MG63 (cell line): ENCODE measurements around the gene SORCS2. TPM values are rescaled to one million over a fixed set of nuclear protein-coding genes. Genes with fewer than 3 reads are reported as not detected.

Experiments
- DNase-seq: peaks from one replicate; pipeline ENCODE4 v3.0.0-alpha.2; 2020
- H3K27me3 ChIP-seq: fragments of 250-450 bp; sonication (Bioruptor Pico); 2 replicates; pipeline ENCODE4 v1.5.1; 2020; ENCODE audit warnings: mild to moderate bottlenecking, moderate library complexity
- H3K36me3 ChIP-seq: fragments of 250-450 bp; sonication (Bioruptor Pico); 2 replicates; pipeline ENCODE4 v1.5.1; 2020; ENCODE audit warnings: mild to moderate bottlenecking, moderate library complexity
- H3K4me3 ChIP-seq: fragments of 250-450 bp; sonication (Bioruptor Pico); 2 replicates; pipeline ENCODE4 v1.5.1; 2020; ENCODE audit warnings: mild to moderate bottlenecking, moderate library complexity
- H3K9me3 ChIP-seq: fragments of 250-450 bp; sonication (Bioruptor Pico); 2 replicates; pipeline ENCODE4 v1.5.1; 2020; ENCODE audit warnings: mild to moderate bottlenecking, moderate library complexity
- total RNA-seq: library from RNA; depleted of rRNA; stranded (reverse); fragments of >200 nt; shearing (Covaris generic); gene quantifications from 2 replicates; pipeline ENCODE4 v1.2.3, GENCODE V29; 2014; ENCODE audit warnings: low replicate concordance

SORCS2 gene
- total RNA-seq, 1 experiment from 2014 or later = 1.5 TPM

DNA sequence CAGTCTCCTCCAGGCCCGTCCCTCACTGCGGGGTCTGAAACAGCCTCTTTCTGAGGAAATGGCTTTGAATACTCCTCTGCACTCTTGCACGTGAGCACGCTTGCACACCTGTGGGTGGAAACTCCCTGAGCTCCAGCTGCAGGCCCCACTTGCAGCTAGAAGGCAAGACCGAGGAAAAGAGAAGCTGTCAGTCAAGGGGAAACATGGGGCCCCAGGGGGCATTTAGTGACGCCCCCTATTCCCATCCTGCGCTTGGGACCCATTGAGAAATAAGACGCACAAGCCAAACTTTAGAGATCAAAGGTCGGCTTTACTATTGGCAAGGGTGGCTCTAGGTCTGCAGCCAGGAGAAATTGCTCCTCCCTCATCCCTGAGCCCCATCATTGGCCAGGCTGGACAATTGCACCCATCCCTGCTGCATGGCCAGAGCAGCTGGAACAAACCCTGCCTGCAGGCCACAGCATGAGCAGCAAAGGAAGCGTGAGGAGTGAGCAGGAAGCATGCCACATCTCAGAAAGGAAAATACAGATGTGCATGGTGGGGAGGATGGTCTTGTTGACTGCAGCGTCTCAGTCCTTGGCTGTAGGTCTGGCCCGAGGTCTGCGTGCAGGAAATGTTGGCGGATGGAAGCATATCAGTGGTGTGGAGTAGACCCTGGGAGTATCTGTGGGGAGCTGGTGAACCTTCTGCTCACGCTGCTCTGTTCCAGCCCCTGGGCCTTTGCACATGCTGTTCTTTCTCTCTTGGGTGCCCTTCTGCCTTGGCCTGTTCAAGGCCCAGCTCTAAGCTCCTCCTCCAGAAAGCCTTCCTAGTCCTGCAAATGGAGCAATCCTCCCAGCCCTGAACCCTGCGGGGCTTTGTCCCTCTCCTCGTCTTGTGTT, 148.5 kb downstream of the SORCS2 start:
- no peaks in the 10 kb centered on the region for H3K36me3 ChIP-seq
- H3K9me3 ChIP-seq = no peaks in the 10 kb centered on the region
- H3K4me3 ChIP-seq = no peak overlapping the region
- DNase-seq = no peak
- no peaks in the 10 kb centered on the region for H3K27me3 ChIP-seq

DNA sequence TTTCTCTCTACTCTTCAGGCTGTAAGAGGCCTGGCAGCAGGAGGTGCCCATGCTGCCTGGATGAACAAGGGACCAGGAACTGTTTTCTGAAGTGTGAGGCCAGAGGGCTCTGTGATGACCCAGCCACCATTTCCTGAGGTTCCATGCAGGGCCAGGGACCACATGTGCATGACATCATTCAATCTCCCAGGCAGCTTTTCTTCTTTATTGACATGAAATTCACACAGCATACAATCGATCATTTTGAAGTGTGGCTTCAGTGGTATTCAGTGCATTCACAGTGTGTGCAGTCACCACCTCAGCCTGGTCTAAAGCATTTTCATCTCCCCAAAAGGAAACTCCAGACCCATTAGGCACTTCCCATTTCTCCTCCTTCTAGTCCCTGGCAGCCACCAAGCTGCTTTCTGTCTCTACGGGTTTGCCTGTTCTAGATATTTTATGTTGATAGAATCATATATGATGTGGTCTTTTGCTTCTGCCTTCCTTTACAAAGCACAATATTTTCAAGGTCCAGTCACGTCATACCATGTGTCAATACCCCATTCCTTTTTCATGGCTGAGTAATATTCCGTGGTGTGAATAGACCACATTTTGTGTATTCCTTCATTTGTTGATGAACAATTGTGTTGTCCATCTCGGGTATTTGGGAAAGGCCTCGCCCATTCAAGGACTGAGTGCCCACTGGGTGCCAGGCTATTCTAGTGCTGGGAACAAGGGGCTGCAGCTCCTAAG, 149.3 kb downstream of the SORCS2 start:
- Histone ChIP-seq H3K27me3 (no peaks in the 10 kb centered on the region), H3K9me3 (no peaks in the 10 kb centered on the region; the same call in 1 of the 2 replicates), H3K4me3 (no peak overlapping the region), H3K36me3 (no peaks in the 10 kb centered on the region)
- DNase-seq = no peak

DNA sequence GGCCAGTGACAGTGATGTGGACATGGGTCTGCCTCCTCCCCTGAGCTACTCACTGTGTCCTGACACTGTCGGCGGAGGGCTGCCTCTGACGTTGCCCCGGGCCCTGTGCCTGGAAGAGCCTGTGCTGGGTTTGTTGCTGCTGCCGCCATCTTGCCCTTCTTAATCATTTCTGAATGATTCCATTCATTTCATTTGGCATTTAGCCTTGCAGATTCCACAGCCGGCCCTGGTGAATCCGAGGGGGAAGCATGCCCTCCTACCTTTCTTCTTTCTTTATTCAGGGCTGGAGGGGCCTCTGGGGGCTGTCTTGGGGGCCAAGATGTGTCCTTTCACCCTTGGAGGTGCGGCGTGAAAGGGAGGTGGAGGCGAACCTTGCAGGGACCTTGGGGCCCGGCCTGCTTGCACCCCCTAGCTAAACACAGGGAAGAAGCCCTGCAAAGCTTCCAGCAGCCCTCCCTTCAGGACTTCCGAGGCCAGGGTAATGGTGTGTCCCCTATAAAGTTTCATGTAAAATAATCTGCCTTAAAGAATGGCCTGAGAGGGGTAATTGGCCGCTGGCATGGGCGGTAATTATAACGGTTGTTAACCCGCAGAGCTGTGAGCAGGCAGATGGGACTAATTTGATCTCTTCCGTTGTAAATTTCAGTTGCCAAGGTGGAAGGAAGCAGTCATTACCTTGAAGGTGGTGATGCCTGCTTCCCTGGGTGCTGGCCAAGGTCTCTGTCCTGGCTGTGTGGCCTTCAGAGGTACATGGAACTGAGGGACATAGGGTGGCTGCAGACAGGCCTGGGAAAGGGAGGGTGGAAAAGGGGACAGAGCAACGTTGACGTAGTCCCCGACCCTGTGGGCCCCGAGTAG, 150.1 kb downstream of the SORCS2 start:
- H3K9me3 ChIP-seq = no peaks in the 10 kb centered on the region; the same call in 1 of the 2 replicates
- DNase-seq = no peak
- no peaks in the 10 kb centered on the region for H3K36me3 ChIP-seq
- no peaks in the 10 kb centered on the region for H3K27me3 ChIP-seq
- H3K4me3 ChIP-seq = no peak overlapping the region

DNA sequence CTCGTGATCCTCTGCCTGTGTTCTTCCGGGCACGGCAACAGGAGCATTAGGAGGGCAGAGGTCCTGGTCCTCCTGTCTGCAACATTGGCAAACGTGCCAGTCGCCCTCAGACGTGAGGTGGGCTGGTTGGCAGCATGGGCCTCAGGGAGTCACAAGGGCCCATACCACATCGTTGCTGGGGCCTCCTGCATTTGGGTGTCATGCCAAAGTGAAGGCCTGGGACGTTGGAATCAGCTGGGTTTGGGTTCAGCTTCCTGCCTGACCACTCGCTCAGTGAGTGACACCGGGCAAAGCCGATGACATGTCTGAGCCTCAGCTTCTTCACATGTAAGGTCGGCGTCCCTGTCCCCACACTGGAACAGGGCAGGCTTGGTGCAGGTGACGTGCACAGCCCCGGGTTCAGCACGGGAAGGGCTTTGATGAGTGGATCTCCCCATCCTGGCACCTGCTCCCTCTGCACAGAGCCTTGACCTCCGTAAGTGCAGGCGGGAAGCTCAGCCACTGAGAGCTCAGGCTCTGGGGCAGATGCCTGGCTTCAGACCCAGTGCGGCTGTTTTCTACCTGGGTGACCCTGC, 150.8 kb downstream of the SORCS2 start:
- Histone ChIP-seq H3K9me3 (no peaks in the 10 kb centered on the region; the same call in 1 of the 2 replicates), H3K4me3 (no peak overlapping the region), H3K36me3 (no peaks in the 10 kb centered on the region), H3K27me3 (no peaks in the 10 kb centered on the region)
- no peak for DNase-seq

DNA sequence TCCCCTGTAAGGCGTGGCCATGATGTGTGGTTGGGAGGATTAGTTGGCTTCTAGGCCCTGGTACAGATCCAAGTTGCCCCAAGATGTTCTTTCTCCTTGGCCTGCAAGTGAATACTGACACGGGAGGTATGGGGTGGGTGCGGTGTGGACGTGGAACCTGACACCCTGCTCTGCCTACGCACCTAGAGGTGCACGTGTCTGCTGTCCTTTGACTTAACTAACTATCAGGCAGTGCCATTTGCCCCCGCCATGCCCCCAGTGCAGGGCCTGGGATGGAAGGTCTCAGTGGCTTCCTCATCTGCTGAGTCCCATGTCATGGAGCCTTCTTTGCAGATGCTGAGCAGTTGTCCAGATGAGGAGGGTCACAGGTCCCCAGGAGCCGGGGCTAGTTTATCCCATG, 151.6 kb downstream of the SORCS2 start:
- DNase-seq = no peak
- Histone ChIP-seq H3K36me3 (no peaks in the 10 kb centered on the region), H3K9me3 (no peaks in the 10 kb centered on the region; the same call in 1 of the 2 replicates), H3K4me3 (no peak overlapping the region), H3K27me3 (no peaks in the 10 kb centered on the region)

DNA sequence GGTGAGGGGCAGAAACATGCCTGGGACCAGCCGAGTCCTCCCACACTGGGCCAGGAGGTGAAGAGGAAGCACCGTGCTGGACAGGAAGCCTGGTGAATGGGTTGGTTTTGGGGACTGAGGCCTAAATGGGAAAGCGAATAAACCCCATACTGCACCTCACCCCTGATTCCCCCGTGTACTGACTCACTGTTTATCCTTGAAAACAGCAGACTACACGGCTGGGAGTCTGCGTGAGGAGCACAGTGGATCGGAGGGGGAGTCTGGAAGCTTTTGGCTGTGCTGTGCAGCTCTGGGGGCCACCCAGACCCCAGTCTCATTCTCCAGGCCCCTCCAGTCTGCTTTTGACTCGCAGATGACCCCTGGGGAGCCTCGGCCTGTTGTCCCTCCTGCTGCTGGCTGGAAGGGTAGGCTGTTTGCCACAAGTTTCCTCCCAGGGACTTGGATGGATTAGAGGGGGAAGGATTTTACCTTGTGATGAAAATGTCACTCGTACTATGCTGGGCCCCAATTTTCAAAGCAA, 152.4 kb downstream of the SORCS2 start:
- DNase-seq = no peak
- no peaks in the 10 kb centered on the region for H3K27me3 ChIP-seq
- no peaks in the 10 kb centered on the region; the same call in 1 of the 2 replicates for H3K9me3 ChIP-seq
- no peaks in the 10 kb centered on the region for H3K36me3 ChIP-seq
- no peak overlapping the region for H3K4me3 ChIP-seq

DNA sequence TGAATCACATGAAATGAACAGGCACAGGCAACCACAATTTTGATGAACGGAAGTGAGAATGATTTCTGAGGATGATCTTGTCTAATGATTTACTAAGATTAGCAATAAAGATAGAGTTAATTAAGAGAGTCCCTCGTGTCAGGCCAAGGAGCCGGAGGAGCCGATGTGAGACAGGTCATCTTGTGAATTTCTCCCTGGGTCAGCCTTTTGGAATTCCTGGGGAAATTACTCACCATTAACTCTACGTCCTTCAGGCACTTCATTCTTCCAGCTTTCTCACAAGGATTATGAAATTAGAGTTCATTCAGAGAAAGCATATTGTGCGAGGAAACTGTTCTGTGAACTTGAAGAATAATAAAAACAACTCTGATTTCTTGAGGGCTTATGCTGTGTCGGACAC, 155.6 kb downstream of the SORCS2 start:
- no peaks in the 10 kb centered on the region; the same call in 1 of the 2 replicates for H3K9me3 ChIP-seq
- H3K27me3 ChIP-seq = no peaks in the 10 kb centered on the region
- H3K36me3 ChIP-seq = no peaks in the 10 kb centered on the region
- no peak overlapping the region for H3K4me3 ChIP-seq
- DNase-seq = no peak

DNA sequence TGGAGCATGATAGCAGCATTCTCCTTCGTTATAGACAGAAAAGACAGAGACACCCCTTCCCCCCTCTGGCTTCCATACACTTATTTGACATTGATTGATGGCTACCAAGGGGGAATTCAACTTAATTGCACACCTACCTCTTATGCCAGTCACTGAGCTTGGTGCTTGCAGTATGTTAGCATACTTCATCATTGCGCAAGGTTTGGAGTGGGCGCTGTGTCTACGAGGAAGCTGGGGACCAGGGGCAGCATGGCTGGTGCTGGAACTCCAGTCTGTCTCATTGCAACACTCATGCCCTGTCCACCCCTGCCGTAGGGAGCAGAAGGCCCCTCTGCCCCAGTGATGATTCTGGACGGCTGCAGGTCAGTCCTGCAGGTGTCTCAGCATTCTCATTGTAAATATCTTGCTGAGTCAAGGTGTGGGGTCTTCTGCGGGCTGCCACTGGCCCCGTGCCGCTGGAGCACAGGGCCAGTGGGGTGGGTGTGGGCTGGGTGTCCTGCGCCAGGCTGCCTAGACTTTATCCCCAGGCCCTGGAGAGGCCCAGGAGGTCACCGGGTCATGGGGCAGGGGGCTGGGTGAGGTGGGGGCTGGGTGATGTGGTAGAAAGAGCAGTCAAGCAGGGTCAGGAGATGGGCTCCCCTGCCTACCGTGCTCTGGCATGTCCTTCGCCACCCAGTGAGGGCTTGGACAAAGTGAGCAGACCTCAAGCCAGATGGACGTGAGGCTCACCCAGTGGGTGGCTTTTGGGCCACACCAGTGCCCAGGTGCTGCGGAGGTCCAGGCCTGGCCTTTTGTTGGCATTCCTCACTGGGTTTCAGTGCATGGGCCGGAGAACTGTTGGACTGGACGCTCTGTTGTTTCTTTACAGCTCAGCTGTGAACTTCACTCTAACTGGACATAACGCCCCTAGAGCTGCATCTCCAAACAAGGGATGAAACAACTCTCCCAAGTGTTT, 156.9 kb downstream of the SORCS2 start:
- Histone ChIP-seq H3K36me3 (no peaks in the 10 kb centered on the region), H3K9me3 (no peaks in the 10 kb centered on the region; the same call in 1 of the 2 replicates), H3K27me3 (no peaks in the 10 kb centered on the region), H3K4me3 (no peak overlapping the region)
- DNase-seq = no peak

DNA sequence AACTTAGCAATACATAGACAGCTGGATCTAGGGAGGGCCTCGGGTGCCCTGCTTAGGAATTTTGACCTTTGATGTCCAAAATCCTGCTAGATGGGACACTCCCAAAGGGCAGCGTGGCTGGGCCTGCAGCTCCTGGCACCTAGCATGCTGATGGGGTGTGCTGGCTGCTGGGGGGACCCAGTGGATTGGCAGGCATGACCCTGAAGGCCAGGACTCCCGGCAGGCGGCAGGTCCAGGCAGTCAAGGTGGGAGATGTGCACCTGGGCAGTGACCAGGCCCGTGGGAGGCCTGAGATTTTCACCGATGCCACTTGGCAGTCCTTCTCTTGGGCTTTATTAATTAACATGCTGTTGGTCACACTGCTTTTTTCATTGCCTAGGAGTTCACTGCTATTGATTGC, 158.1 kb downstream of the SORCS2 start:
- H3K9me3 ChIP-seq = no peaks in the 10 kb centered on the region; the same call in 1 of the 2 replicates
- DNase-seq = no peak
- H3K27me3 ChIP-seq = no peaks in the 10 kb centered on the region
- H3K4me3 ChIP-seq = no peak overlapping the region
- H3K36me3 ChIP-seq = no peaks in the 10 kb centered on the region

DNA sequence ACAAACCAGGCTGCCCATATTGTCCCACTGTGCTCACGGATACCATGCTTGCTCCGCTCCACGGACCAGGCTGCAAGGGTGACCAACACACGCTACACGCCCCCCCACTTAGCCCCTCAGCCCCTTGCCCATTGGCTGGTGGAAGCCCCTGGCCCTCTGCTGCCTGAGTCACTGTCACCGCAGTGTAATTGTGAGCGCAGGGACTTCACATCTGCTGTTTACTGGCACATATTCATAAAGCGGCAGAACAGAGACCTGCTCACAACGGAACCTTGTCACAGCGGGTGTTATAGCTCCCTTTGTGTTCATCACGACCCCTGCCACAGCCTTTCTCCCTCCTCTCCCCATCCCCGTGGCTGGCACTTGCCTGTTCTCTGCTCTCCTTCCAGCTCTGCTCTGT, 158.7 kb downstream of the SORCS2 start:
- H3K9me3 ChIP-seq = no peaks in the 10 kb centered on the region; the same call in 1 of the 2 replicates
- no peak overlapping the region for H3K4me3 ChIP-seq
- DNase-seq = no peak
- no peaks in the 10 kb centered on the region for H3K36me3 ChIP-seq
- no peaks in the 10 kb centered on the region for H3K27me3 ChIP-seq

DNA sequence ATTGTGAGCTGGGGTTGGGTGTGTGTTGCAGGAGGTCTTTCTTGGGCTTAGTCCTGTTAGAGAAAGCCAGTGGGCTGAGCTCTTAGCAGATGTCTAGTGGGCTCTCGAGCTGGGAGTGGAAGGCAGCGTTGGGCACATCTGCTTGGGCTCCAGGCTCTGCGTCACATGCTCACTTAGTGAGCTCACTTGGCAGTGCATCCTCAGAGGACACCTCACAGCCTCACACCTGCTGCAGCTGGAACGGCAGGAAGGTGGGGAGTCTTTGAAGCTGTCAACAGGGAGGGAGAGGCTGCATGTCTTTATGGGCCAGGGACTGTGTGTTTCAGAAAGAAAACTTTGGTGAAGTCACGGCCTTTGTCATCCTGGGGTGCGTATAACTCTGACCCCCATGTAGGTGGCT, 160.1 kb downstream of the SORCS2 start:
- Histone ChIP-seq H3K36me3 (no peaks in the 10 kb centered on the region), H3K27me3 (no peaks in the 10 kb centered on the region), H3K4me3 (no peak overlapping the region), H3K9me3 (no peaks in the 10 kb centered on the region)
- DNase-seq = no peak

DNA sequence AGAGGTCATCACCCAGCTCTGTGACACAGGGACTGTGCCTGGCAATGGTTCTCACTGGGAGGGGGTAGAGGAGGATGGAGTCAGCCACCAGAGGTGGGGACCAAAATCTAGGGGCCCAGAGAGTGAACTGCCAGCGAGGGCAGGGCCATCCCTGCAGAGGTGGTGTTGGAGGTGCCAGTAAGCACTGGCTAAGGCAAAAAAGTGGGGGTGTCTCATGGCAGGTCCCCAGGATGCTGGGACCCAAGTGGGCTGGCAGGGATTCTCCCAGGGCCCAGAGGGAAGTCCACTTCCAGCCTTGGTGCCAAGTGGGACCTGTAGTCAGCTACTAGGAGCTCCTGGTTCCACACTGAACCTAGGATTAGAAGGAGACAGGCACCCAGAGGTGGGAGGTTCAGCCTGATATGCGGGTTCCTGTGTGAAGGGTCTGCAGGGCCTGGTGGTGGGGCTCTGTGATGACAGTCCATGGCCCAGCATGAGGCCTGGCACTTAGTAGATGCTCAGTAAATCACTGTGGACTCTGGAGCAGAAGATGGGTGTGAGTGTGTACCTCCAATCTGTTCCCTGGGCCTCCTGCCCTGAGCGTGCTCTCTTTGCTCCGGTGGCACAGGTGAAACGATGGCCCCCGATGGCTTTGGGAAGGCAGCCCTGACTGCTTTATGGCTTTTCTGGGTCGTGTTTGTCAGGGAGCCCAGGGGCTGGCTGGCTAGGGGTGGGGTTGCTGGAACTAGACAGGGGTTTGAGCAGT, 160.9 kb downstream of the SORCS2 start:
- DNase-seq = no peak
- Histone ChIP-seq H3K9me3 (no peaks in the 10 kb centered on the region), H3K4me3 (no peak overlapping the region), H3K27me3 (no peaks in the 10 kb centered on the region), H3K36me3 (no peaks in the 10 kb centered on the region)

DNA sequence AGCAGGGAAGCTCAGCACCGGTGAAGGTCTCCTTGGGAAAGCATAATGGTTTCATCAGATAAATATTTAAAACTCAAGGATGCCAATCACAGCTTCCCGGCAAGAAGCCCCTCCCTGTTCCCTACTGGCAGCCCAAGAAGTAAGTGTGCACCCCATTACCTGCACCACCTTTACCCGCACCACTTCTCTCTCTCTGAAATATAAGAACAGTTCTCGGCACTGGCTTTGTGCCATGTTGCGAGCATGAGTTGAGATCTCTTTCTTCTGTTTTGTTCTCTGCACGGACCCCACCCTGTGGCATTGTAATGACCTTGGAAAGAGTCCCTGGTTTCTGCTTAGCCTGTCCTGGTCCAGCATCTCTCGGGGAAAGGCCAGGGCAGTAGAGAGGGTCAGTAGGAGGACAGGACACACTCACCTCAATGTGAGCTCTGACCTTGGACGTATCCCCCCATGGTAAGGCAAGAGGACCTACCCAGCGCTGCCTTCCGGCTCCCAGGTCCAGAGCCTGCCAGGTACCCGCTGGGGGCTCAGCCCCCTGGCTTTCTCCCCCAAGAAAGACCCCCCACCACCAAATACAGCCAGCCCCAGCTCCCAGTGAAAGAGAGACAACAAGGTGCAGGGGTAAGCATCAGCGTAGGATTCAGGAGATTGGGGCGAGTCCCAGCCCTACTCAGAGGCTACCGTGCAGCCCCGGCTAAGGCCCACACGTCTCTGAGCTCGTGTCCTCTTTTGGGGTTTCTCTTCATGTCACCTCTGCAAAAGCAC, 161.7 kb downstream of the SORCS2 start:
- no peaks in the 10 kb centered on the region for H3K36me3 ChIP-seq
- H3K4me3 ChIP-seq = no peak overlapping the region
- no peaks in the 10 kb centered on the region for H3K27me3 ChIP-seq
- DNase-seq = no peak
- H3K9me3 ChIP-seq = no peaks in the 10 kb centered on the region

DNA sequence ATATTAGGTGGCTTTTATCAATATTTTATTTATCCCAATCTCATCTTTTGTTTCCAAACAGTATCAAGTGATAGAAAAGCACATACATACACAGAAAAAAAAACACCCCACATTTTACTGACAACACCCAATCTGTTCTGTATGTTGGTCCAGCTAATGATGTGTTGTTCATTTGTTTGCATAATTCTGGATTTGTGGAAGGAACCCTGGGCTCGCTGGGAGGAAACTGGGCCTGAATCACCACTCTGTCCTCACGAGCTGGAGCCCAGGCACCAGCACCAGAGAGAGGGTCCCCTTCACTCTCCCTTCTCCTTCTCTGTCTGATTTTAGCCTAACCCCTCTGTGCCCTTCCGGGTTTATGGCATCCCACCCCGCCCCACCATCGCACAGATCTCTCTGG, 162.6 kb downstream of the SORCS2 start:
- DNase-seq = peak; percentile 17
- Histone ChIP-seq H3K27me3 (no peaks in the 10 kb centered on the region), H3K36me3 (no peaks in the 10 kb centered on the region), H3K4me3 (no peak overlapping the region), H3K9me3 (no peaks in the 10 kb centered on the region)
